ENCODE results near the gene BCL2L1.

- TF ChIP-seq CTCF (IDR thresholded peaks at IDR 0.05) = no peak
- no peak for TF ChIP-seq ZFX (IDR thresholded peaks at IDR 0.05; ENCODE audit: borderline replicate concordance)
These were observed 25.0 kb upstream of the BCL2L1 start for GRCh38 chr20:31747640-31748039.

All from 22Rv1 (cell line).